Esophagus muscularis mucosa (tissue), 4 donors: ENCODE data around the gene TAS1R2. TPM values are rescaled to one million over a fixed set of nuclear protein-coding genes. Genes with fewer than 3 reads are reported as not detected.
"Not testable (repeated sequence)": the region's sequence is repeated elsewhere in the genome, so short reads cannot be mapped to it uniquely, and the experiment has no call there.

Experiments used
- DNase-seq: peaks from one replicate; pipeline ENCODE4 v3.0.0-alpha.2; 2017; ENCODE audit errors: extremely low spot score
- H3K27ac ChIP-seq, 4 donors: fragments of 200-600 bp; sonication (generic); replicated peaks in 1 of 4; 1 replicate in 3 of 4; 2 replicates in 1 of 4; pipeline ENCODE4 v1.5.1; 2016 to 2019; ENCODE audit warnings: mild to moderate bottlenecking in 1 of 4
- H3K27me3 ChIP-seq, 4 donors: fragments of 200-600 bp; sonication (generic); one replicate each; pipeline versions ENCODE4 v1.5.1 to v1.6.0; 2016 to 2019
- H3K36me3 ChIP-seq, 4 donors: fragments of 200-600 bp; sonication (generic); one replicate each; pipeline ENCODE4 v1.5.1; 2016 to 2019
- H3K4me1 ChIP-seq, 4 donors: fragments of 200-600 bp; sonication (generic); one replicate each; pipeline ENCODE4 v1.5.1; 2016 to 2019
- H3K4me3 ChIP-seq, 4 donors: fragments of 200-600 bp; sonication (generic); 1 replicate in 2 of 4; 2 replicates in 2 of 4; pipeline ENCODE4 v1.5.1; 2016 to 2019; ENCODE audit warnings: mild to moderate bottlenecking in 4 of 4, moderate library complexity in 1 of 4
- H3K9me3 ChIP-seq, 4 donors: fragments of 200-600 bp; sonication (generic); 1 replicate in 3 of 4; 2 replicates in 1 of 4; pipeline ENCODE4 v1.5.1; 2016 to 2019
- CTCF ChIP-seq, 3 experiments: fragments of 200-600 bp in 2 of 3; fragments of 450-650 bp in 1 of 3; sonication (generic) in 2 of 3; IDR thresholded peaks; one replicate each; pipeline ENCODE4 v1.5.1; 2017 to 2019; ENCODE audit warnings: antibody characterized with exemption in 3 of 3, mild to moderate bottlenecking in 2 of 3, moderate library complexity in 1 of 3
- EP300 ChIP-seq: sonication (generic); formaldehyde crosslinking; IDR thresholded peaks from one replicate; pipeline ENCODE4 v1.6.1; 2017; ENCODE audit warnings: antibody characterized with exemption
- POLR2A ChIP-seq: fragments of 450-650 bp; IDR thresholded peaks from one replicate; pipeline ENCODE4 v1.6.1; 2017; ENCODE audit warnings: antibody characterized with exemption, moderate library complexity, mild to moderate bottlenecking, low read depth
- POLR2AphosphoS5 ChIP-seq, 2 donors: sonication (generic); formaldehyde crosslinking; IDR thresholded peaks; one replicate each; pipeline ENCODE4 v1.6.1; 2017; ENCODE audit warnings: antibody characterized with exemption in 2 of 2
- WGBS: methylation state at CpG from one replicate; pipeline ENCODE4 v1.1.5; 2018; 5-methylcytosine and 5-hydroxymethylcytosine counted together
- intact Hi-C: fragments of 100-400 bp; cut with DNase I; formaldehyde crosslinking; loops from one replicate; pipeline ENCODE4 v1.15.1; 2023
- total RNA-seq, 4 donors: library from RNA; depleted of rRNA; stranded (reverse); fragments of >200 nt; gene quantifications; one replicate each; pipeline versions ENCODE4 v1.1.0 to v1.2.1, GENCODE V29; 2016

TAS1R2 gene
- total RNA-seq, 4 donors from 2014 or later, result not detected

DNA sequence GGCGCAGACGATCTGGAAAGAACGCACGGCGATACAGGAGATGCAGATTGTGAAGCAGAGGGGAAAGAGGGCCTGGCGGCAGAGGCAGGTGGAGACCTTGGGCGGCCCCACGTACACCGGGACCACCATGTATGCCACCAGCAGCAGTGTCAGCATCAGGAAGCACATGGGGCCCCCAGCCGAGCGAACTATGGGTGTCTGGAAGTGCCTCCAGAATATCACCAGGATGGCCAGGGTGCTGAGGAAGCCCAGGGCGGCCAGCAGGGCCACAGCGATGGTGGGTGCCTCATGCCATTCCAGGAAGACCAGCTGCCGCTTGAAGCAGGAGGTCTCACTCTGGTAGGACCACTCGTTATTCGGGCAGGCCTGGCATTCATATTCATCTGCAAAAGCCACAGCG is 19.3 kb downstream of the TAS1R2 start:
- intact Hi-C loops, result no loop called here
- DNase-seq, result no peak
- H3K27ac ChIP-seq, result no peak overlapping the region
- TF ChIP-seq POLR2AphosphoS5 (IDR thresholded peaks at IDR 0.05), result no peak
- no peak overlapping the region for H3K4me3 ChIP-seq
- peaks cover 0 to 58% (median 0%) of the 10 kb centered on the region in 4 donors for H3K27me3 ChIP-seq
- H3K4me1 ChIP-seq, result no peaks in the 10 kb centered on the region
- peaks cover 0 to 9% (median 0%) of the 10 kb centered on the region in 4 donors for H3K9me3 ChIP-seq
- H3K36me3 ChIP-seq, result no peaks in the 10 kb centered on the region
- 97% methylated on average over 12 of the region's 17 CpGs for WGBS

GRCh38 chr1:18836654-18837053 is 22.8 kb downstream of the TAS1R2 start:
- no peaks in the 10 kb centered on the region for H3K9me3 ChIP-seq
- TF ChIP-seq POLR2AphosphoS5 (IDR thresholded peaks at IDR 0.05), result no peak
- TF ChIP-seq EP300, result no peak
- TF ChIP-seq POLR2A, result no peak
- TF ChIP-seq CTCF (IDR thresholded peaks at IDR 0.05), result no peak
- H3K27ac ChIP-seq, result no peak overlapping the region
- peaks cover 0 to 82% (median 2%) of the 10 kb centered on the region in 4 donors for H3K27me3 ChIP-seq
- no peaks in the 10 kb centered on the region for H3K4me1 ChIP-seq
- intact Hi-C loops, result no loop called here
- no peaks in the 10 kb centered on the region for H3K36me3 ChIP-seq
- no peak for DNase-seq
- WGBS, result 78% methylated on average over 5 of the region's 5 CpGs
- no peak overlapping the region for H3K4me3 ChIP-seq

GRCh38 chr1:18832319-18832718 is 27.1 kb downstream of the TAS1R2 start:
- 44% methylated on average over 1 of the region's 1 CpG for WGBS
- H3K4me3 ChIP-seq, DNase-seq, H3K36me3 ChIP-seq, H3K4me1 ChIP-seq, intact Hi-C loops, H3K27ac ChIP-seq, H3K9me3 ChIP-seq: not testable (repeated sequence)
- H3K27me3 ChIP-seq, result peaks cover 0 to 66% (median 2%) of the 10 kb centered on the region in 4 donors

DNA sequence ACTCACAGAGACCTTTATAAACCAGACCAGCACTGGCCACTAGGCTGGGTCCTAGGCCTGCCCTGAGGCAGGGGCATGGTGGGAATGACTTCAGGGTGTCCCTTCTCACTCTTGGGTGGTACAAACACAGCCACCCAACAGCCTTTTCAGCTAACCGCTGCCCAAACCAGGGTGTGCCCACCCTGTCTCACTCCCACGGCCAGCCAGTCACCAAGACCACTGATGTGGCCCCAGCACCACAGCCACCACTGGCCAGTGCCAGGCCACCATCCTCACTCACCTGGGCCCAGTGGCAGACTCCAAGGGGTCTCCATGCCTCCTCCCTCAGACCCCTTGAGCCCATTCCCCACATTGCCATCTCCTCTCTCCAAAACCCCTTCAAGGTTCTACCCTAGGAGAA is 27.8 kb downstream of the TAS1R2 start:
- TF ChIP-seq POLR2AphosphoS5 (IDR thresholded peaks at IDR 0.05) (no peak), CTCF (IDR thresholded peaks at IDR 0.05) (no peak), EP300 (no peak), POLR2A (no peak)
- peaks cover 0 to 66% (median 2%) of the 10 kb centered on the region in 4 donors for H3K27me3 ChIP-seq
- WGBS, result 93% methylated on average over 2 of the region's 2 CpGs
- no peak overlapping the region for H3K27ac ChIP-seq
- no peaks in the 10 kb centered on the region for H3K4me1 ChIP-seq
- no peaks in the 10 kb centered on the region for H3K36me3 ChIP-seq
- no peak overlapping the region for H3K4me3 ChIP-seq
- no peak for DNase-seq
- intact Hi-C loops, result no loop called here
- H3K9me3 ChIP-seq, result peaks cover 0 to 4% (median 0%) of the 10 kb centered on the region in 4 donors

DNA sequence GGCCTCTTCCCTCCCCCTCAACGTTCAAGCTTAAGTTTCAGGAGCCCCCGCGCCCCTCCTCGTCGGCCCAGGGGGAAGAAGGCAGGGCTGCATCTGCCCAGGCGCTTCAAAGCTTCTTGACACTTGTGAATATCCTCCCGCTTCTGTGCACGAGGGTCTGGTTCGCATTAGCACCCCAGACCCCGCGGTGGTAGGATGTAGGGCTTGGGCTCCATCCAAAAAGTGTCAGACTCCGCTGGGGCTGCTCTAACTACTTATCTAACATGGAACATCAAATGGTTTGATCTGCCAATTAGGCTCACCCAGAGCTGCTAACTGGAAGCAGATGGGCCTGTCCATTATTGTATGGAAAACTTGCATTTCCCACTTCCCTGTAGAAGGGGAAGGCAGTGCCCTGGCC is 28.9 kb downstream of the TAS1R2 start:
- Histone ChIP-seq H3K4me1 (no peaks in the 10 kb centered on the region), H3K27me3 (peaks cover 0 to 64% (median 2%) of the 10 kb centered on the region in 4 donors), H3K4me3 (no peak overlapping the region), H3K36me3 (no peaks in the 10 kb centered on the region), H3K27ac (no peak overlapping the region), H3K9me3 (peaks cover 0 to 4% (median 0%) of the 10 kb centered on the region in 4 donors)
- 60% methylated on average over 4 of the region's 12 CpGs for WGBS
- TF ChIP-seq POLR2A (no peak), CTCF (IDR thresholded peaks at IDR 0.05) (no peak), EP300 (no peak), POLR2AphosphoS5 (IDR thresholded peaks at IDR 0.05) (no peak)
- DNase-seq, result no peak
- intact Hi-C loops, result no loop called here

DNA sequence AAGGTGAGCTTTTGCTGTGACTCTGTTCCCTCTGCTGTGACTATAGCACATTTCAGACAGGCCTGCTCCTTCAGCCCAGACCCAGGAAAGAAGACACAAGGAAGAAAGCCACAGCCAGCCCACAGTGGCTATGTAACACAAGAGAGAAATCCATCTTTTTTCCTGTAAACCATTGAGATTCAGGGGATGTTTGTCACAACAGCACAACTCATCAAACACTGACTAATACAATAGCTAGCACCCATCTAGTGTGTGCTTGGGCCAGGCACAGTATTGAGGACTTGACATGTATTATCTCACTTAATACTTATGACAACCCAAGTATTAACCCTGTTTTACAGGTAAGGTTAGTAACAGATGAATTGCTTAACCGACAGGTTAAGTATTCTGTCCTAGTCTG is 29.8 kb downstream of the TAS1R2 start:
- 100% methylated on average over 1 of the region's 1 CpG for WGBS
- intact Hi-C loops, result no loop called here
- TF ChIP-seq EP300, result no peak
- no peak for TF ChIP-seq POLR2A
- TF ChIP-seq POLR2AphosphoS5 (IDR thresholded peaks at IDR 0.05), result no peak
- TF ChIP-seq CTCF (IDR thresholded peaks at IDR 0.05), result no peak
- H3K4me1 ChIP-seq, result no peaks in the 10 kb centered on the region
- H3K9me3 ChIP-seq, result peaks cover 0 to 4% (median 0%) of the 10 kb centered on the region in 4 donors
- DNase-seq, result no peak
- no peak overlapping the region for H3K27ac ChIP-seq
- no peak overlapping the region for H3K4me3 ChIP-seq
- no peaks in the 10 kb centered on the region for H3K36me3 ChIP-seq
- peaks cover 0 to 56% (median 0%) of the 10 kb centered on the region in 4 donors for H3K27me3 ChIP-seq
